DMS153 treated with DMSO at 0.1 percent for 48 hours (cell line): ENCODE results near the gene MXI1.

Source experiments
- DNase-seq: peaks from one replicate; lab custom pipeline; 2025; ENCODE audit not compliant: unreplicated experiment; lab: John Stamatoyannopoulos, UW

Gene MXI1

GRCh38 chr10:110215286-110216170, 8.1 kb downstream of the MXI1 start:
- DNase-seq = no peak

GRCh38 chr10:110216240-110216639, 8.8 kb downstream of the MXI1 start:
- no peak for DNase-seq

- no peak for DNase-seq
Measured at GRCh38 chr10:110216942-110217661, 9.7 kb downstream of the MXI1 start.

GRCh38 chr10:110217662-110218008, 10.2 kb downstream of the MXI1 start:
- no peak for DNase-seq

- no peak for DNase-seq
Measured at GRCh38 chr10:110218632-110219031, 11.2 kb downstream of the MXI1 start.

GRCh38 chr10:110219884-110220283, 12.5 kb downstream of the MXI1 start:
- DNase-seq = no peak

- no peak for DNase-seq
Measured at GRCh38 chr10:110220398-110220797, 13.0 kb downstream of the MXI1 start.

- DNase-seq = no peak
Measured at GRCh38 chr10:110221044-110221720, 13.8 kb downstream of the MXI1 start.

- DNase-seq = peak; percentile 42
Measured at GRCh38 chr10:110221721-110222261, 14.4 kb downstream of the MXI1 start.

- DNase-seq = no peak
Measured at GRCh38 chr10:110222641-110223297, 15.4 kb downstream of the MXI1 start.

- no peak for DNase-seq
Measured at GRCh38 chr10:110223298-110223925, 16.0 kb downstream of the MXI1 start.

- no peak for DNase-seq
Measured at GRCh38 chr10:110224992-110225391, 17.6 kb downstream of the MXI1 start.

GRCh38 chr10:110225441-110225755, 18.0 kb downstream of the MXI1 start:
- no peak for DNase-seq

- DNase-seq = peak; percentile 84
Measured at GRCh38 chr10:110225756-110226542, 18.5 kb downstream of the MXI1 start.

GRCh38 chr10:110226543-110226925, 19.1 kb downstream of the MXI1 start:
- peak; percentile 69 for DNase-seq

- peak; percentile 69 for DNase-seq
Measured at GRCh38 chr10:110226926-110227641, 19.7 kb downstream of the MXI1 start.

- DNase-seq = no peak
Measured at GRCh38 chr10:110228066-110228465, 20.7 kb downstream of the MXI1 start.

GRCh38 chr10:110229155-110229554, 21.8 kb downstream of the MXI1 start:
- no peak for DNase-seq

- no peak for DNase-seq
Measured at GRCh38 chr10:110233846-110234245, 26.4 kb downstream of the MXI1 start.
